K562 (cell line): Measurements from ENCODE around the gene CLVS2. TPM values are rescaled to one million over a fixed set of nuclear protein-coding genes. Genes with fewer than 3 reads are reported as not detected.

ENCODE experiments used
- ATAC-seq: fragments of 200-7000 bp; cut with Tn5 transposase; 3 replicates; pipeline ENCODE4 v1.9.1; 2020; ENCODE audit warnings: moderate library complexity
- BruUV-seq: library from RNA; stranded (reverse); fragments of 400-500 nt; replicated peaks from 2 replicates; lab custom pipeline; 2021; lab: Mats Ljungman, UMichigan
- CTCF ChIA-PET: fragments of 300-600 bp; formaldehyde crosslinking; extraction: SDS; loops from one replicate; lab custom pipeline; 2021; ENCODE audit warnings: low intra/inter-chr PET ratio; lab: Yijun Ruan, JAX
- POLR2A ChIA-PET: fragments of 300-600, 350-650 bp; sonication (Branson Sonifier 250); formaldehyde crosslinking; extraction: SDS; loops from one replicate; lab custom pipeline; 2021; ENCODE audit warnings: antibody characterized with exemption, inconsistent platforms; lab: Yijun Ruan, JAX
- DNase-seq, 4 experiments: peaks; one replicate each; pipeline versions ENCODE4 v3.0.0 to v3.0.0-alpha.2; 2011 to 2018; ENCODE audit warnings: low spot score in 3 of 4, mixed read lengths in 3 of 4; ENCODE audit errors: extremely low read depth in 1 of 4
- FAIRE-seq: peaks from 2 replicates; lab custom pipeline; 2011; peaks lifted over from hg19 to GRCh38; lab: Jason Lieb, UNC
- H2AFZ ChIP-seq: 2 replicates; pipeline ENCODE4 v1.6.0; 2011; ENCODE audit warnings: low read depth, low read length, control low read depth, inconsistent platforms
- H3K27ac ChIP-seq: fragments of 200-600 bp; 3 replicates; pipeline ENCODE4 v1.8.0; 2011; ENCODE audit warnings: low read depth, mild to moderate bottlenecking, control low read depth, inconsistent platforms, low read length, moderate library complexity, mixed read lengths; ENCODE audit errors: extremely low read depth
- H3K27me3 ChIP-seq, 2 experiments: fragments of 300-600 bp in 1 of 2; 2 replicates in 1 of 2; 3 replicates in 1 of 2; pipeline versions ENCODE4 v1.6.0 to v1.8.0; 2011; ENCODE audit warnings: inconsistent platforms in 2 of 2, low read length in 2 of 2, mild to moderate bottlenecking in 1 of 2, mixed read lengths in 1 of 2, moderate library complexity in 1 of 2; ENCODE audit not compliant: control insufficient read depth in 2 of 2, insufficient read depth in 2 of 2
- H3K36me3 ChIP-seq: fragments of 300-600 bp; 3 replicates; pipeline ENCODE4 v1.8.0; 2011; ENCODE audit warnings: mild to moderate bottlenecking, low read length, inconsistent platforms; ENCODE audit not compliant: control insufficient read depth, insufficient read depth
- H3K4me1 ChIP-seq, 2 experiments: fragments of 200-600 bp in 1 of 2; replicated peaks in 1 of 2; 2 replicates in 1 of 2; 3 replicates in 1 of 2; pipeline versions ENCODE4 v1.5.1 to v1.8.0; 2011; ENCODE audit warnings: inconsistent platforms in 2 of 2, low read length in 2 of 2, mild to moderate bottlenecking in 1 of 2, mixed read lengths in 1 of 2, moderate library complexity in 1 of 2; ENCODE audit not compliant: control insufficient read depth in 2 of 2, insufficient read depth in 2 of 2
- H3K4me2 ChIP-seq: 2 replicates; pipeline ENCODE4 v1.6.1; 2011; ENCODE audit warnings: low read length, control low read depth, inconsistent platforms, mixed read lengths; ENCODE audit not compliant: insufficient read depth
- H3K4me3 ChIP-seq: fragments of 200-600 bp; sonication (generic), shearing (Covaris generic); 2 replicates; pipeline ENCODE4 v1.5.1; 2016; ENCODE audit warnings: control low read depth, inconsistent platforms
- H3K79me2 ChIP-seq: fragments of 200-600 bp; 3 replicates; pipeline ENCODE4 v1.8.0; 2011; ENCODE audit warnings: low read length, inconsistent platforms; ENCODE audit not compliant: control insufficient read depth, insufficient read depth
- H3K9ac ChIP-seq, 2 experiments: 2 replicates each; pipeline versions ENCODE4 v1.6.0 to v1.6.1; 2011; ENCODE audit warnings: low read depth in 2 of 2, low read length in 2 of 2, control low read depth in 1 of 2, inconsistent platforms in 1 of 2, mild to moderate bottlenecking in 1 of 2, mixed read lengths in 1 of 2; ENCODE audit not compliant: insufficient read depth in 1 of 2
- H3K9me1 ChIP-seq: one replicate; pipeline ENCODE4 v1.6.0; 2011; ENCODE audit warnings: inconsistent platforms, mild to moderate bottlenecking, low read length, moderate library complexity; ENCODE audit not compliant: control insufficient read depth, insufficient read depth
- H3K9me3 ChIP-seq: replicated peaks from 2 replicates; pipeline ENCODE4 v1.5.1; 2011; ENCODE audit warnings: low read depth, low read length, inconsistent platforms; ENCODE audit not compliant: control insufficient read depth, insufficient read depth
- H4K20me1 ChIP-seq: replicated peaks from 2 replicates; pipeline ENCODE4 v1.6.1; 2011; ENCODE audit warnings: low read length, inconsistent platforms, mixed read lengths; ENCODE audit not compliant: control insufficient read depth, insufficient read depth
- CTBP1 ChIP-seq: fragments of 450-650 bp; IDR thresholded peaks from 2 replicates; pipeline ENCODE4 v1.6.1; 2016; ENCODE audit warnings: borderline replicate concordance
- RBM14 ChIP-seq: fragments of 200-400 bp; formaldehyde crosslinking; IDR thresholded peaks from 2 replicates; pipeline ENCODE4 v1.6.1; 2018; ENCODE audit warnings: low read depth, mild to moderate bottlenecking, low read length, moderate library complexity, borderline replicate concordance; ENCODE audit not compliant: insufficient read depth
- SIN3A ChIP-seq, 2 experiments: fragments of 150-350 bp in 1 of 2; IDR thresholded peaks; 2 replicates each; pipeline ENCODE4 v1.6.1; 2011 to 2016; ENCODE audit warnings: borderline replicate concordance in 2 of 2, low read depth in 2 of 2, low read length in 2 of 2, mild to moderate bottlenecking in 2 of 2, moderate library complexity in 2 of 2; ENCODE audit not compliant: control insufficient read depth in 1 of 2
- STAT6 ChIP-seq: sonication (generic); formaldehyde crosslinking; IDR thresholded peaks from 2 replicates; pipeline ENCODE4 v1.8.1; 2023; ENCODE audit warnings: mild to moderate bottlenecking, missing genetic modification reagents
- TRIM24 ChIP-seq, 2 experiments: fragments of 450-650 bp; IDR thresholded peaks; 2 replicates each; pipeline ENCODE4 v1.6.1; 2016
- TSC22D4 ChIP-seq: fragments of 450-650 bp; IDR thresholded peaks from 2 replicates; pipeline ENCODE4 v1.6.1; 2016; ENCODE audit warnings: missing genetic modification characterization, missing biosample characterization, control low read depth
- WGBS: fragments of 100-300 bp; shearing (Covaris generic); methylation state at CpG from one replicate; pipeline ENCODE4 v1.1.6; 2016; ENCODE audit warnings: low coverage, mixed read lengths; ENCODE audit not compliant: insufficient coverage; ENCODE audit errors: missing lambda C conversion rate; 5-methylcytosine and 5-hydroxymethylcytosine counted together
- in situ Hi-C: fragments of 300-500 bp; cut with MboI; formaldehyde crosslinking; loops from 4 replicates; pipeline ENCODE4 v1.15.0; 2018; ENCODE audit warnings: inconsistent platforms, mixed read lengths
- intact Hi-C: fragments of 100-400 bp; cut with micrococcal nuclease; formaldehyde crosslinking; loops from 2 replicates; pipeline ENCODE4 v1.14.2; 2022
- polyA plus RNA-seq, 8 experiments: library from polyadenylated mRNA; depleted of rRNA in 4 of 8; stranded (reverse) in 5 of 8; unstranded in 3 of 8; fragments of >200 nt; fragmentation: Nextera tagmentation in 2 of 8; fragmentation: Illumina TruSeq in 1 of 8; extraction: Ambion mirVana in 2 of 8; extraction: Trizol in 1 of 8; gene quantifications; 2 replicates each; pipeline versions ENCODE4 v1.2.1 to v1.2.3, GENCODE V29; 2011 to 2014; ENCODE audit warnings: inconsistent platforms in 1 of 8, missing spikeins in 1 of 8
- total RNA-seq, 7 experiments: library from RNA; depleted of rRNA in 6 of 7; stranded (reverse); fragments of >200 nt in 6 of 7; fragmentation: Illumina TruSeq in 2 of 7; extraction: Trizol in 2 of 7; gene quantifications; 2 replicates each; pipeline versions ENCODE4 v1.2.1 to v1.2.3, GENCODE V29; 2011 to 2021; ENCODE audit warnings: low replicate concordance in 1 of 7

The CLVS2 gene
- total and polyA plus RNA-seq, 9 of the 15 experiments (the other 6 are each of a cell fraction or from before 2014, with no cell fraction given), result 0.01 to 0.36 (median 0.03) TPM; not detected in 3

- no peak for TF ChIP-seq STAT6
- TF ChIP-seq TRIM24 (IDR thresholded peaks at IDR 0.05), result no peak
- no peak for TF ChIP-seq CTBP1
- TF ChIP-seq RBM14, result no peak
- no peak for TF ChIP-seq TSC22D4
Observed at GRCh38 chr6:123024976-123025375, 28.9 kb downstream of the CLVS2 start (continued).

- Histone ChIP-seq H3K27ac (no peak overlapping the region), H3K4me3 (no peak overlapping the region), H3K4me2 (no peak overlapping the region), H3K9ac (no peak overlapping the region), H3K9me1 (no peaks in the 10 kb centered on the region), H3K4me1 (no peaks in the 10 kb centered on the region), H4K20me1 (no peaks in the 10 kb centered on the region), H2AFZ (no peak overlapping the region), H3K79me2 (no peaks in the 10 kb centered on the region)
- BruUV-seq, result no TSS peak
- CTCF ChIA-PET, result no interaction called here
- FAIRE-seq, result no peak
- WGBS, result 6% methylated on average over 2 of the region's 2 CpGs
- intact Hi-C loops, result no loop called here
- in situ Hi-C loops, result no loop called here
- no peak for TF ChIP-seq SIN3A (IDR thresholded peaks at IDR 0.05; ENCODE audit: borderline replicate concordance in 2 of 2, control insufficient read depth in 1 of 2, low read depth in 2 of 2, low read length in 2 of 2)
- TF ChIP-seq, all 486 proteins: peak for 0
- Histone ChIP-seq H3K9me3 (no peaks in the 10 kb centered on the region), H3K27me3 (no peaks in the 10 kb centered on the region), H3K36me3 (no peaks in the 10 kb centered on the region)
- POLR2A ChIA-PET, result no interaction called here
- DNase-seq (no peak), ATAC-seq (no peak)
Observed at GRCh38 chr6:123027408-123027807, 31.4 kb downstream of the CLVS2 start.
